Progenitor cell of endocrine pancreas (in vitro differentiated cells): ENCODE data around the gene ABCE1. TPM values are rescaled to one million over a fixed set of nuclear protein-coding genes. Genes with fewer than 3 reads are reported as not detected.

Experiments used
- DNase-seq: peaks from one replicate; pipeline ENCODE4 v3.0.0; 2021; ENCODE audit warnings: low spot score; ENCODE audit not compliant: unreplicated experiment
- H3K27ac Mint-ChIP-seq: 2 replicates; pipeline ENCODE4 v1.8.0; 2021; ENCODE audit warnings: mild to moderate bottlenecking, moderate library complexity, mixed read lengths
- H3K27me3 Mint-ChIP-seq: 2 replicates; pipeline ENCODE4 v1.8.0; 2021; ENCODE audit warnings: mixed read lengths
- H3K36me3 Mint-ChIP-seq: 2 replicates; pipeline ENCODE4 v1.8.0; 2022; ENCODE audit warnings: mixed read lengths; ENCODE audit not compliant: insufficient read depth
- H3K4me1 Mint-ChIP-seq: 2 replicates; pipeline ENCODE4 v1.8.0; 2021; ENCODE audit warnings: low read depth, mixed read lengths
- H3K4me3 Mint-ChIP-seq: 2 replicates; pipeline ENCODE4 v1.8.0; 2021; ENCODE audit warnings: low read depth, mild to moderate bottlenecking, moderate library complexity, mixed read lengths
- H3K9me3 Mint-ChIP-seq: 2 replicates; pipeline ENCODE4 v1.8.0; 2021; ENCODE audit warnings: low read depth, mixed read lengths
- long read RNA-seq: library from polyadenylated mRNA; unstranded; transcript quantifications from one replicate; pipeline ENCODE4 v2.0.0, GENCODE V29; 2020
- total RNA-seq: library from RNA; stranded (reverse); gene quantifications from 2 replicates; pipeline ENCODE4 v1.2.1, GENCODE V29; 2021
- TF ChIP-seq, protein P1 (sequence below): fragments of 200-600 bp; sonication (generic); IDR thresholded peaks from one replicate; pipeline ENCODE4 v1.5.0; 2021; ENCODE audit warnings: antibody characterized with exemption, mild to moderate bottlenecking; ENCODE audit not compliant: unreplicated experiment

Gene ABCE1
- 53.6 and 59.3 TPM in 2 replicates for total RNA-seq
- long read RNA-seq, transcript ABCE1-201 (18 exons, 3,921 nt), result major isoform, 75 of 112 reads
- long read RNA-seq, partial matches to known transcripts, result 20 of 112 reads
- long read RNA-seq, other reads (novel, unspliced or antisense), result 16 of 112 reads

DNA sequence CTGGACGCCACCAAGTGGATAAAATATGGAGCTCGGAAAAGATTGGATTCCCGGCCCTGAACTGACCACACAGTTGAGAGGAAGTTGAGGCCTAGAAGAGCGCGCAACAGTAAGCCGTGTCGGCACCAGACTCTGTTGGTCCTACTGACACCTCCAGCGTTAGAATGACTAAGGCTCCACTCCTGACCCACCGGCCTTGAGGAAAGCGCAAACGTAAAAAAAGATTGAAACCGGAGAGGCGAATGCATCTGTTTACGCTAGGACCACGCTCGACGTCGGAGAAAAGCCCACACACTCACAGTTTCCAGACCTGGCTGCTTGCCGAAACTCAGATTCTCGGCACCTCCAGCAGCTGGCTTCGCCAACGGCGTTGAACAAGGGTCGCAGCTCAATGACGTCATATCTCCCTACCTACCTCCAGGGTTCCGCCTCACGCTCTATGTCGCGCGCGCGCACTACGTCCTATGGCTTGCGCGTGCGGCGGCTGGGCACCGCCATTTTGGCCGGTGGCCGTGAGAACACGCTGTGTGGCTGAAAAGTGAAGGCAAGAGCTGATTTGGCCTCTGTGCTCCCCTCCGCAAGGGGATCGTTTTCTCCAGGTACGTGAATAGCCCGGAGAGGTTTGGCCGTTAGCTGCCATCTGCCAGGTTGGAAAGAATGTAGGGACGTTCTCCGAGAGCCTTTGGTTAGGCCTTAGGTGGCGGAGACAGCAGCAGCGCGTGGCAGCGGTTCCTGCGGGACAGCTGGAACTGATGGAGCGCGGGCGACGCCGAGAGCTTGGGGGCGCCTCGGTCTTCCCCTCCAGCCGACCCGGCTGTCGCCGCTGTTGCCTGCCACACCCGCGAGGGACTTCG is at the start of gene ABCE1, which contains the start of gene ANAPC10:
Gene ABCE1 (plus strand): TSS at position 491 of the 854 bp plus-strand sequence. CDS start 6,102 bp downstream, outside the sequence.
Gene ANAPC10 (minus strand): TSS at position 376 of the 854 bp plus-strand sequence. CDS start 2,097 bp downstream, outside the sequence.
- Mint-ChIP-seq H3K4me3 (peak within 1 kb of the TSS; percentile 94), H3K27me3 (no peaks in the 10 kb centered on the region), H3K27ac (peak within 1 kb of the TSS; percentile 99), H3K4me1 (peaks cover 19% of the 10 kb centered on the region), H3K36me3 (peaks cover 24% of the 10 kb centered on the region), H3K9me3 (peaks cover 9% of the 10 kb centered on the region)
- DNase-seq, result peak; percentile 87
- TF ChIP-seq, protein P1, sequence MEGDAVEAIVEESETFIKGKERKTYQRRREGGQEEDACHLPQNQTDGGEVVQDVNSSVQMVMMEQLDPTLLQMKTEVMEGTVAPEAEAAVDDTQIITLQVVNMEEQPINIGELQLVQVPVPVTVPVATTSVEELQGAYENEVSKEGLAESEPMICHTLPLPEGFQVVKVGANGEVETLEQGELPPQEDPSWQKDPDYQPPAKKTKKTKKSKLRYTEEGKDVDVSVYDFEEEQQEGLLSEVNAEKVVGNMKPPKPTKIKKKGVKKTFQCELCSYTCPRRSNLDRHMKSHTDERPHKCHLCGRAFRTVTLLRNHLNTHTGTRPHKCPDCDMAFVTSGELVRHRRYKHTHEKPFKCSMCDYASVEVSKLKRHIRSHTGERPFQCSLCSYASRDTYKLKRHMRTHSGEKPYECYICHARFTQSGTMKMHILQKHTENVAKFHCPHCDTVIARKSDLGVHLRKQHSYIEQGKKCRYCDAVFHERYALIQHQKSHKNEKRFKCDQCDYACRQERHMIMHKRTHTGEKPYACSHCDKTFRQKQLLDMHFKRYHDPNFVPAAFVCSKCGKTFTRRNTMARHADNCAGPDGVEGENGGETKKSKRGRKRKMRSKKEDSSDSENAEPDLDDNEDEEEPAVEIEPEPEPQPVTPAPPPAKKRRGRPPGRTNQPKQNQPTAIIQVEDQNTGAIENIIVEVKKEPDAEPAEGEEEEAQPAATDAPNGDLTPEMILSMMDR, result no peak

DNA sequence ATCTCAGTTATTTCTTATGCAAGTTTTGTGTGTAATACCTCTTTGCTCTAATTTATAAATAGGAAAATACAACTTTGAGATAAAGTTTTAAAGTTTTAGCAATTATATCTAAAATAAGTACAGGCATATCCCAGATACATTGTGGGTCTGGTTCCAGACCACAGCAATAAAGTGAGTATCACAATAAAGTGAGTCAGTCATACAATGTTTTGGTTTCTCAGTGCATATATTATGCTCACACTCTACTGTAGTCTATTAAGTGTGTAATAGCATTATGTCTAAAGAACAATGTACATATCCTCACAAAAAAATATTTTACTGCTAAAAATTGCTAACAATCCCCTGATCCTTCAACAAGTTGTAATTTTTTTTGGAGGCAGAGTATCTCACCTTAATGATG is 49.3 kb upstream of the ABCE1 start:
- H3K4me3 Mint-ChIP-seq, result no peak overlapping the region
- DNase-seq, result no peak
- TF ChIP-seq, protein P1, result no peak
- no peaks in the 10 kb centered on the region for H3K9me3 Mint-ChIP-seq
- H3K27ac Mint-ChIP-seq, result no peak overlapping the region
- H3K27me3 Mint-ChIP-seq, result no peaks in the 10 kb centered on the region
- peaks cover 7% of the 10 kb centered on the region for H3K36me3 Mint-ChIP-seq
- no peaks in the 10 kb centered on the region for H3K4me1 Mint-ChIP-seq

DNA sequence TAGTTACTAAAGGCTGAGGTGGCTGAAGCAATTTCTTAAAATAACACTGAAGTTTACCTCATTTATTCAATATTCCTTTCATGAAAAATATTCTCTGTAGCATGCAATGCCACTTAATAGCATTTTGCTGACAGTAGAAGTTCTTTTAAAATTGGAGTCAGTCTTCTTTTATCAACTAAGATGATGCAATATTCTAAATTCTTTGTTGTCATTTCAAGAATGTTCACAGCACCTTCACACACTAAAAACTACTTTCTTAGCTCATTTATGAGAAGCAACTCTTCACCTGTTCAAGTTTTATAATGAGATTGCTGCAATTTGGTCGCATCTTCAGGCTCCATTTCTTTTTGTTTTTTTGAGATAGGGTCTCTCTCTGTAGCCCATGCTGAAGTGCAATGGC is 48.9 kb upstream of the ABCE1 start:
- H3K4me1 Mint-ChIP-seq, result no peaks in the 10 kb centered on the region
- H3K27ac Mint-ChIP-seq, result no peak overlapping the region
- TF ChIP-seq, protein P1, result no peak
- H3K36me3 Mint-ChIP-seq, result peaks cover 7% of the 10 kb centered on the region
- DNase-seq, result no peak
- no peaks in the 10 kb centered on the region for H3K27me3 Mint-ChIP-seq
- no peak overlapping the region for H3K4me3 Mint-ChIP-seq
- H3K9me3 Mint-ChIP-seq, result no peaks in the 10 kb centered on the region

DNA sequence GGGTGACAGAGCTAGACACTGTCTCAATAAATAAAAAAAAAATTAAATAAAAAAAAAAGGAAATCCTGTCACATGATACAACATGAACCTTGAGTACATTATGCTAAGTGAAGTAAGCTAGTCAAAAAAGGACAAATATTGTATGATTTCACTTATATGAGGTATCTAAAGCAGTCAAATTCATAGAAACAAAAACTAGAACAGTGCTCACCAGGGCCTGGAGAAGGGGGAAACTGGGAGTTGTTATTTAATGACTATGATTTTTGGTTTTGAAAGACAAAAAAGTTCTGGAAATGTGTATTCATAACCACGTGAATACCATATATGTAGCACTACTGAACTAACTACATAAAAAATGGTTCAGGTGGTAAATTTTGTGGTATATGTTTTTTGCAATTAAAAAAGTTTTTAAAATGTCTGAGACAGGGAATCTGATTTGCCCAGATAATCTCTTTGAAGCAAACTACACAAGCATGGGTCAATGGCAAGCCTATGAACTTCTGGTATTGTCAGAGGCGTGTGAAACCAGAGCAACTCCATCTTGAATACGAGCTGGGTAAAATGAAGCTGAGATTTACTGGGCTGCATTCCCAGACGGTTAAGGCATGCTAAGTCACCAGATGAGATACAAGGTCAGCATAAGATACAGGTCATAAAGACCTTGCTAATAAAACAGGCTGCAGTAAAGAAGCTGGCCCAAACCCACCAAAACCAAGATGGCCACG is 42.4 kb upstream of the ABCE1 start:
- no peak overlapping the region for H3K27ac Mint-ChIP-seq
- H3K4me1 Mint-ChIP-seq, result no peaks in the 10 kb centered on the region
- no peak for DNase-seq
- TF ChIP-seq, protein P1, result no peak
- no peak overlapping the region for H3K4me3 Mint-ChIP-seq
- no peaks in the 10 kb centered on the region for H3K27me3 Mint-ChIP-seq
- peaks cover 6% of the 10 kb centered on the region for H3K36me3 Mint-ChIP-seq
- no peaks in the 10 kb centered on the region for H3K9me3 Mint-ChIP-seq

DNA sequence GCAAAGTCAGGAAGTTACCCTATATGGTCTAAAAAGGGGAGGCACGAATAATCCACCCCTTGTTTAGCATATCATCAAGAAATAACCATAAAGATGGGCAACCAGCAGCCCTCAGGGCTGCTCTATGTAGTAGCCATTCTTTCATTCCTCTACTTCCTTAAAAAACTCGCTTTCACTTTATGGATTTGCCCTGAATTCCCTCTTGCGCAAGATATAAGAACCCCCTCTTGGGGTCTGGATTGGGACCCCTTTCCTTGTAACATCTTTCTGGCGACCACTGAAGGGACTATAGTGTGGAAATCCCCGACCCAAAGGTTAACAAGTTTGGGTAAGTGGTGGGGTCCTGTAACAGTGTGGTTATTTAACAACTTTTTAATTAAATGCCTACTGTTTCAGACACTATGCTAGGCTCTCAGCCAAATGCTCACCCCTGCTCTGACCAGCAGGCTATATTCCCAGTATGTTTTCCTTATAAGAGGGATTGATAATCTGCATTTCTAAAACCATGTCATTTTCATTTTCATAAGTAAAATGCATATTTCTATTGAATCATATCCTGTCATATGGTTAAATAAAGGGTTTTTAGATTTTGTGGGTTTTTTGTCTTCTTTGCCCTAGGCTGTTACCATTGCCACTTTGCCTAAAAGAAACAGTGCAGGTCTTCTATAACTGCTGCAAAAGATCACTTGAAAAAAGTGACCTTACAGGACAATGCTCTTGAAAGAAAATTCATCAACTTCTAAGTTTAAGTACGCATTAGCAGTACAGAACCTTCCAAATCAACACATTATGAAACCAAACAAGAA is 41.6 kb upstream of the ABCE1 start:
- DNase-seq, result no peak
- Mint-ChIP-seq H3K4me3 (no peak overlapping the region), H3K4me1 (no peaks in the 10 kb centered on the region), H3K27ac (peak overlapping the region; percentile 23), H3K36me3 (peaks cover 4% of the 10 kb centered on the region), H3K27me3 (no peaks in the 10 kb centered on the region), H3K9me3 (no peaks in the 10 kb centered on the region)
- TF ChIP-seq, protein P1, result no peak
